GM18867 (cell line): ENCODE results near the gene STPG4.
"Not testable (repeated sequence)": the region's sequence is repeated elsewhere in the genome, so short reads cannot be mapped to it uniquely, and the experiment has no call there.

Source experiments
- ATAC-seq: cut with Tn5 transposase; IDR thresholded peaks from one replicate; pipeline ENCODE4 v1.9.1; 2021; ENCODE audit warnings: mild to moderate bottlenecking, moderate library complexity; ENCODE audit not compliant: unreplicated experiment

STPG4 gene

GRCh38 chr2:47155091-47155876 lies at the start of gene STPG4:
Gene STPG4, minus strand, starts transcription at chr2:47155308. Its CDS starts 57 bp downstream, at chr2:47155251.
- peak; percentile 49 for ATAC-seq

- ATAC-seq = no peak
Measured at GRCh38 chr2:47204691-47205090, 49.6 kb upstream of the STPG4 start.

GRCh38 chr2:47203995-47204394 lies 48.9 kb upstream of the STPG4 start:
- ATAC-seq = no peak

GRCh38 chr2:47201224-47201623 lies 46.1 kb upstream of the STPG4 start:
- no peak for ATAC-seq

- no peak for ATAC-seq
Measured at GRCh38 chr2:47198985-47199451, 43.9 kb upstream of the STPG4 start.

GRCh38 chr2:47196499-47196898 lies 41.4 kb upstream of the STPG4 start:
- ATAC-seq = no peak

- no peak for ATAC-seq
Measured at GRCh38 chr2:47196046-47196445, 40.9 kb upstream of the STPG4 start.

- no peak for ATAC-seq
Measured at GRCh38 chr2:47195148-47195547, 40.0 kb upstream of the STPG4 start.

GRCh38 chr2:47194410-47194809 lies 39.3 kb upstream of the STPG4 start:
- ATAC-seq = no peak

GRCh38 chr2:47193607-47194006 lies 38.5 kb upstream of the STPG4 start:
- no peak for ATAC-seq

GRCh38 chr2:47190188-47190881 lies 35.2 kb upstream of the STPG4 start:
- no peak for ATAC-seq

GRCh38 chr2:47189635-47190034 lies 34.5 kb upstream of the STPG4 start:
- ATAC-seq = no peak

- ATAC-seq = no peak
Measured at GRCh38 chr2:47187069-47187468, 32.0 kb upstream of the STPG4 start.

- no peak for ATAC-seq
Measured at GRCh38 chr2:47186351-47186750, 31.2 kb upstream of the STPG4 start.

- not testable (repeated sequence) for ATAC-seq
Measured at GRCh38 chr2:47185098-47185497, 30.0 kb upstream of the STPG4 start.

GRCh38 chr2:47181176-47181575 lies 26.1 kb upstream of the STPG4 start:
- no peak for ATAC-seq

GRCh38 chr2:47180531-47180930 lies 25.4 kb upstream of the STPG4 start:
- no peak for ATAC-seq

GRCh38 chr2:47179388-47179787 lies 24.3 kb upstream of the STPG4 start:
- ATAC-seq = no peak

- no peak for ATAC-seq
Measured at GRCh38 chr2:47178341-47178740, 23.2 kb upstream of the STPG4 start.

- no peak for ATAC-seq
Measured at GRCh38 chr2:47177043-47177565, 22.0 kb upstream of the STPG4 start.

GRCh38 chr2:47174733-47175361 lies 19.7 kb upstream of the STPG4 start:
- no peak for ATAC-seq
